Activated CD8-positive, alpha-beta memory T cell treated with anti-CD3 and anti-CD28 coated beads, Interleukin-2, amount 50 U/mL, for 24 hours (primary cell): ENCODE results near the gene TSHZ1.

ENCODE experiments used
- DNase-seq: peaks from one replicate; pipeline ENCODE4 v3.0.0-alpha.2; 2020; ENCODE audit errors: extremely low read depth

TSHZ1 gene, protein sequence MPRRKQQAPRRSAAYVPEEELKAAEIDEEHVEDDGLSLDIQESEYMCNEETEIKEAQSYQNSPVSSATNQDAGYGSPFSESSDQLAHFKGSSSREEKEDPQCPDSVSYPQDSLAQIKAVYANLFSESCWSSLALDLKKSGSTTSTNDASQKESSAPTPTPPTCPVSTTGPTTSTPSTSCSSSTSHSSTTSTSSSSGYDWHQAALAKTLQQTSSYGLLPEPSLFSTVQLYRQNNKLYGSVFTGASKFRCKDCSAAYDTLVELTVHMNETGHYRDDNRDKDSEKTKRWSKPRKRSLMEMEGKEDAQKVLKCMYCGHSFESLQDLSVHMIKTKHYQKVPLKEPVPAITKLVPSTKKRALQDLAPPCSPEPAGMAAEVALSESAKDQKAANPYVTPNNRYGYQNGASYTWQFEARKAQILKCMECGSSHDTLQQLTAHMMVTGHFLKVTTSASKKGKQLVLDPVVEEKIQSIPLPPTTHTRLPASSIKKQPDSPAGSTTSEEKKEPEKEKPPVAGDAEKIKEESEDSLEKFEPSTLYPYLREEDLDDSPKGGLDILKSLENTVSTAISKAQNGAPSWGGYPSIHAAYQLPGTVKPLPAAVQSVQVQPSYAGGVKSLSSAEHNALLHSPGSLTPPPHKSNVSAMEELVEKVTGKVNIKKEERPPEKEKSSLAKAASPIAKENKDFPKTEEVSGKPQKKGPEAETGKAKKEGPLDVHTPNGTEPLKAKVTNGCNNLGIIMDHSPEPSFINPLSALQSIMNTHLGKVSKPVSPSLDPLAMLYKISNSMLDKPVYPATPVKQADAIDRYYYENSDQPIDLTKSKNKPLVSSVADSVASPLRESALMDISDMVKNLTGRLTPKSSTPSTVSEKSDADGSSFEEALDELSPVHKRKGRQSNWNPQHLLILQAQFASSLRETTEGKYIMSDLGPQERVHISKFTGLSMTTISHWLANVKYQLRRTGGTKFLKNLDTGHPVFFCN (N-terminal part only)

DNA sequence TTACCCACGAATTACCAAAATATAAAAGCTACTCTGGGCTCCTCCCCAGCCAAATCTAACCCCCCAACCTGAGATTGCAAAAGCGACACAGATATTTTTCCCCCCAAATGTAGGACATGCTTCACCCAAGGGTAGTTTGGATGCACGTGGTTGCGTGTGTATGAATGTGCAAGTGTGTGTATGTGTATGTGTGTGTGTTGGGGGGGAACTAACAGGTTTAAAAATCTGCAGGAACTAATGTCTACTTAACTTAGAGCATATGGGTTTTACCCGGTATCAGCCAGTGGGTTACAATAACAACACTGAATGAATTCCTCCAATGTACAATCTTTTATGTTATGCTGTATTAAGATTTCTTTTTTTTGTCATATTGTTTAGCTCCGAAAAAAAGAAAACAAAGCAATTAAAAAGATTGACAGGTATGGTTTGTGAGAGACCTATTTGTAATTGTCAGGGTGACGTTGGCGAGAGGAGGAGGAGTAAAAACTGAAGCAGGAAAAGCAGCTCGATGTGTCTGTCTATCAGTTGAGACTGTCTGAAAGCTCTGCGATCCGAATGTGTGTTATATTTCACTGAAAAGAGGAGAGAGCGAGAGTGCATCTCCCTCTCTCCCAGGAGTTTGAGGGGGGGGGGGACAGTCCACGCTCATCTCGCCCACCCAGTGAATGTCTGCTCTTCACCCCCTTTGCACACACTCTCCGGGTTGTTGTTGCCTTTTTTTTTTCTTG lies at the start of gene TSHZ1:
TSHZ1 (plus strand) TSS at position 524 of the 728 bp plus-strand sequence. CDS start 1,080 bp downstream, outside the sequence.
- no peak for DNase-seq

DNA sequence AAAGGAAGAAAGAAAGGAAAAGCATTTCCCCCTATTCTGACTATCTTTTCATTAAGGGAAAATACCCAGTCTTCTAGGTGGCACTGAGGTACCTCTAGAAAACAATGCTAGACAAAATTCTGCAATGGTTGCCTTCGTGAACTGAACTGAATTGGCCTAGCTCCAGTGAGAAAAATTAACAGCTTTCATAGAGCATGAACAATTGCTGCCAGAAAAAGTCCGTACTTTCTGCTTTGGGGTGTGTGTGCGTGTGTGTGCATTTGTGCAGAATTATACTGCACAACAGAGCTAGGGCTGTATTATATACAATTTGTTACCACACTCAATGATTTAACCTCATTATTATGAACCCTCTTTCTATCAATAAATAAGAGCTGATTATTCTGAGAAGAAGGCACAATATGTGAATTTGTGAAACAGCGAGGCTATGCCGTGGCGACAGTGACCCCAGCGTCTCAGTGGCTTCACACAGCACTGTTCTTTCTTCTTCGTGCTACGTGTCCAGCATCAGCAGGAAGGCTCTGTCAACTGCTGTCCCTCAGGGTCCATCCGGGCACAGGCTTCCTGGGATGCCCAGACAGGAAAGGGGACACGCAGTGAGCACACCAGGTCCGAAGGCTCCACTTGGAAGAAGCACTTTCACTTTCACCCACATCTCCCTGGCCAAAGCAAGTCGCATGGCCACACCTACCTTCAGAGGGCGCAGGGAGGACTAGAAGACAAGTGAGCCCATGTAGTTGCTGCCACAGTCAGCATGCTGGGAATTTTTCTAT lies 49.2 kb upstream of the TSHZ1 start:
- no peak for DNase-seq

DNA sequence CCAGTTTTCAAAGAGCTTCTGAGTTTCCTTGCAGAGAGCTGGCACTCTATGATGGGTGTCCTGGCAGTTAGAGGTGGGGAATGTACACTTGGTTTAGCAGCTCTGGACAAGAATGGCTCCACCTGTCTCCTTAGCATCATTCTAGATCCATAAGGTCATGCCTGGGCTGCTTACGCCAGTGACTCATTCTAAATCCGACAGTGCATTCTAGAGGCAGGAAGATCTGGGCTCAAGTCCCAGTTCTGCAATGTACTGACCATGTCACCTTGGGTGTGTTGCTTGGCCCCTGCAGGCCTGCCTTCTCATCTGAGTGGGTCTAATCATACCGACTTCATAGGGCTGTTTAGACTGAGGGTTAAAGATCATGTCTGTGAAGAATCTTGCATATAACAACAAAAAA lies 48.1 kb upstream of the TSHZ1 start:
- DNase-seq, result no peak

DNA sequence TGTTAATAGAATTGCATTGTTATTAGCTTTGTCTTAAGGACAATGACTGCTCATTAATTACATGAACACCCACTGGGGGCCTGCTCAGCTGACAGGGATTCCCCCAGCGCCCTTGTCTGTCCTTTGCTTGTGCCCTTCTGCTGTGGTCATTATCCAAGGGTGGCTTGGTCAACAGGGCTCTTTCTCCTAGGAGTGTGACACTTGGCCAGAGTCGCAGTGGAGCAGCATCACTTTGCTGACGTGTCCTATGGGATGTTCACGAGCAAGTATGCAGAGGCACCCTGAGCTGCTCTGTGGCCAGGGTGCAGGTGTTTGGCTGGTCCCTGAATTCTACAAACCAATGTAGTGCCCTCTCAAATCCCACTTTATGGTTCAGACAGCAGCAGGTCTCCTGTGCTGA lies 47.6 kb upstream of the TSHZ1 start:
- no peak for DNase-seq

DNA sequence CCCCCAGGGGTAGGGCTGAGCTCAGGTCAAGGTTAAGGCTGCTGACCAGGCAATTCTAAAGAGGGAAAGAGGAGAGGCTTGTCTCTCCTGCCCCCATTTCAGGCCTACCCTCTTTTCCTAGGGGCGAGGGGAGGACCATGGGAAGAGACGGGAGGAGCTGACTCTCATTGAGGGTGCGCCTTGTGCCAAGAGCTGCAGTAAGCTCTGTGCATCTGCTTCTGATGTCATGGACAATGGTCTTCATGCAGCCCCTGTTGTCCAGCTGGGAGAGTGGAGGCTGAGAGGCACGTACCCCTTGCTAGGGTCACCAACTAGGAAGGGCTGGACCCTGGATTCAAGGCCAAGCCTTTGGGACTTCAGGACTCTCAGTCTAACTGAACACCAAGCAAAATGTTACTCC lies 46.9 kb upstream of the TSHZ1 start:
- no peak for DNase-seq

DNA sequence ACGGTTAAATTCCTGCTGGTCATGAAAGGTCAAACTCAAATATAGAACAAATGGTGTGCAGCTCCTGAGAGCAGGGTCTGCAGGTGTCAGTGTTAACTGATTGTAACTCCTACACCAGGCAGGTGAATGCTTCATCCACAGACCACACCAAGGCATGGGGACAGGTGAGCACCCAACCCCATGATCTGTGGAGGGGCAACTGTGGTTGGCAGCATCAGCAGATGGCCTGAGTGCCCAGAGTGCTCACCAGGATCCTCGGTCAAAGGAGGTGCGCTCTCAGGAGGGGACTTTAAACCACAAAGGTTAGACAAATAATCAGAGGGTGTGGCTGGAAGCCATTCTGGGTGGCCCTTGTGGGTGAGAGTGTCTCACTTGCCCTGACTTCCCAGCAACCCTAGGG lies 46.1 kb upstream of the TSHZ1 start:
- DNase-seq, result no peak

DNA sequence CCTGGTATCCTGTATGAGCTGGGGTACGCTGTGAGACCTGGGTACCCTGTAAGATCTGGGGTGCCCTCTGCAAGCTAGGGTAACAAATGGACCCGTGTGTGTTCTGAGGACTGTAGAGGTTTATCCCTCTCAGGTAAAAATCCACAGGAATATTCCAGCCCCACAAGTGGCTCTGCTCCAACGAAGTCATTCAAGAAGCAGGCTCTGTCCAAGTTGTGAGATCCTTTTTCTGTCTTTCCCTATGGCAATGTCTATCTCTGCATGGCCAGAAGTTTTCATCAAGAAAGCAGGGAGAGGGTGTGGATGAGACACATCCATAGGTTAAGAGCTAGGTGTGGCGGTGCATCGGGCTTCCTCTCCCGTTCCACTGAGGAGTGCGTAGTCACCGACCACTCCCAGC lies 44.7 kb upstream of the TSHZ1 start:
- no peak for DNase-seq

DNA sequence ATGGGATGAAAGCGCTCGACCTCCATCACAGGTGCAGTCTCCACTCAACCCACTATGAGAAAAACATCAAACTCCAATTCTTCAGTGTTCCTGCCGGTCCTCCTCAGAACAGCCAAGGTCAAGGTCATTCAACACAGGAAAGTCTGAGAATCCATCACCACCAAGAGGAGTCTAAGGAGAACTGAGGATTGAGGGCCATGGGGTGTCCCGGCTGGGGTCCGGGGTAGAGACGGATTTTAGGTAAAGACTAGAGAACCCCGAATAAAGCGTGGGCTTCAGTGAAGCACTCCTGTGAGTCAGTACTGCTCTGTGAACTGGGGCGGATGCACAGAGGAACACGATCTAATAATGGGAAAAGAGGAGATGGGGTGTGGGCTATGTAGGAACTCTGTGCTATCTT lies 43.5 kb upstream of the TSHZ1 start:
- no peak for DNase-seq

DNA sequence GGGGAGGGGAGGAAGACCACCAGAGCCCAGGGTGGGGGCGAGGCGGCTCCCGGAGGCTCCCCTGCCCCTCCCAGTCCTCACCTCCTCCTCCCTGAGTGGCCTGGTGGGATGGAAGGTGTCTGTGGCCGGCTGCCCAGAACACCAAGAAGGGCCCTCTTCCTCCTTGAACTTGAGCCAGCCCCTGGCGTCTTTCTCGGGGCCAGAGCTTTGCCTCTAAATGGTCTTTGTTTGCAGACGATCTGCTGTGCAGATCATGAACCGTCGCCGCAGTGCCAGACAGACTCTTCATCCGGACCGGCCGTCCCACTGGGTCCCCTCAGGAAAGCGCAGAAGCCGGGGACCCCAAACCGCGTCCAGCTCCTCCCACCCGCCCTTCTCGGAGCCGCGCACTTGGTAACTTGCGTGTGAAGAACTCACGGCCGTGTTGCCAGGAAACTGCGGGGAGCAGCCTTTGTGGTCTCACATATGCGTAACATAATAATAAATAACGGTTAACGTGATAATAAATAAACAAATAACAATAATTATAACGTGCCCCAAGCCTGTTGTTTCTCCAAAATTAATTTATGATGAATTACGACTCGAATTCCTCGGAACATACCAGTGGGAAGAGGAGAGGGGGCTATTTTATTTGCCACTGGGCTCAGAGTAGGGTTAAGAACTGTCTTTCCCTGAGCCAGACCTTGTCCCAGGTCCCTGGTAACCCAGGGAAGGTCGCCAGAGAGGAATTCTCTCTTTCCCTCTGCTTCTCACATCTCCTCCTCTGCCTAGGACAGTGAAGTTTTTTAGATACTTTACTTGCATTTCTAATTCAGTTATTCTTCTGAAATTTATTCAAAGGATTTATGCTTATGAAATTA lies 42.6 kb upstream of the TSHZ1 start:
- no peak for DNase-seq

DNA sequence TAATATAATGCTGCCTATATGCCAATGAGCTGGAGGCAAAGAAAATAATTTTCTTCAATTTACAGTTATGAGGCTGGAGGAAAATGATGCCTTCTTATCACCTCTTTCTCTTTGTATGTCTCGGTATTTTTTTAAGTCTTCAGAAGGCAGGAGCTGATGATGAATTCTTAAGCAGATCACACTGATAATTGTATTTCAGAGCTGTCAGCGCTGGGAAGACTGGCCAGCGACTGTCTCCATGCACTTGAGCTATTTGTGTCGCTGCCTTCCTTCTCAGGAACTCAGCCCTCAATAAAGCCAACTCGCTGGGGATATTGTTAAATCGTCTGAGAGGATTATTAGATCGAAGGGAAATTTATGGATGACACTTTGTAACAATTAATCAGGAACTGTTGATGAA lies 42.0 kb upstream of the TSHZ1 start:
- no peak for DNase-seq

DNA sequence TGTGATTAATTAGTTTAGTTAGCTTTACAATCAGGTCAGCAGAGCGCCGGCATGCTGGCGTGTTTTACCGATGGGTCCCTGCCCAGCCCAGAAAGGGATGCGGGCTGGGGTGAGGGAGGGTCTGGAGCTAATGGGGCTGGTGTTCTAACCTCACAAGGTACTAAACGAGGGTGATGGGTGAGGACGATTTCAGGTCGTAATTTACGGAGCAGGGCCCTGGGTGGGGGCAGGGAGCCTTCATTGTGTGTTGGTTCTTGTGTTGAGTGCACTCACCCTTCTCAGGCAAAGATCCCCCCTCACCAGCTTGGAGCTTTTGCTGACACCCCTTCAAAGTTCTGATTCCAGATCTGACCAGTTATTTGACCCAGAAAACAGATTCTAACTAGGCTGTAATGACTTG lies 41.2 kb upstream of the TSHZ1 start:
- no peak for DNase-seq

DNA sequence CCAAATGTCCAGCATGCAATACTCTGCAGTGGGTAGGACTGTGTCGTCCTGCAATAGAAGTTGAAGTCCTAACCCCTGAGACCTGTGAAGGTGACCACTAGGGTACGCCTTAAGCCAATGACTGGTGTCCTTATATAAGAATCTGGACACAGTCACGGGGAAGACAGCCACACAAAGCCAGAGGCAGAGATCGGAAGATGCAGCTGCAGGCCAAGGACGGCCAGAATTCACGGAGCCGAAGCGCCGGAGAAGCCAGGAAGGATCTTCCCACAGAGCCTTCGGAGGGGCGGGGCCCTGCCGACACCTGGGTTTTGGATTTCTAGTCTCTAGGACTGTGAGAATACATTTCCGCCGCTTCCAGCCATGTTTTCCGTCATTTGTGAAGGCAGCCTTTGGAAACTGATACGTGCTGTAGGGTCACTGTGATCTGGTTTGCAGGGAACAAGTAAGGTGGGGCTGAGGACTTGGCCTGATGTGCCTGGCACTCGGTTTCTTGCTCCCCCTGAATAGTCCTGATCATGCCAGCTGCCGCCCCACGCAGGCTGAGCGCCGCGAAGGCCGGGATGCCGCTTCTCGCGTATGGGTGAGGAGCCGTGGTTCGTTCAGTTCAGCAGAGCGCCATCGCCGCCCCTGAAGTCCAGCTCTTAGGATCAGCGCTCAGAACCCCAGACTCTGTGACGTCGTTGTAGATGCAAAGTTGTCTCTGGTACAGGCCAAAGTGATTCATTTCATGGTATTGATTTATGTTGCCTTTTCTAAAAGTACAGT lies 40.4 kb upstream of the TSHZ1 start:
- DNase-seq, result no peak

DNA sequence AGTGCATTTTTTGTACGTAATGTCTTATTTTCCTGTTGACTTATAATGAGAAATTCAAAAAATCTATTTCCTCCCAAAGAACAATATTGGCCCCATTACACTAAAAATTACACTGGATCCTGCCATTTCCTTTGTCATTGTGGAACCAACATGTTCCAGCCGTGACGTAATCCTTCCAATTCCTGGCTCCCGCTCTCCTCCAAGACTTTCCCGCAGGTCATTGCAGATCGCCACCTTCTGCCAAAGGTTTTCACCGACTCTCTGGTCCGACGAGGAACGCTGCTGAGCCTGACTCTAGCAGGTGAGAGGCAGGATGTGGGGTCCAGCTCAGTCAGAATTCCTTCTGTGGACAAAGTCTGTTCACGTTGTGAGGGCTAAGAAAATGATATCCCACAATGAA lies 39.7 kb upstream of the TSHZ1 start:
- DNase-seq, result no peak

DNA sequence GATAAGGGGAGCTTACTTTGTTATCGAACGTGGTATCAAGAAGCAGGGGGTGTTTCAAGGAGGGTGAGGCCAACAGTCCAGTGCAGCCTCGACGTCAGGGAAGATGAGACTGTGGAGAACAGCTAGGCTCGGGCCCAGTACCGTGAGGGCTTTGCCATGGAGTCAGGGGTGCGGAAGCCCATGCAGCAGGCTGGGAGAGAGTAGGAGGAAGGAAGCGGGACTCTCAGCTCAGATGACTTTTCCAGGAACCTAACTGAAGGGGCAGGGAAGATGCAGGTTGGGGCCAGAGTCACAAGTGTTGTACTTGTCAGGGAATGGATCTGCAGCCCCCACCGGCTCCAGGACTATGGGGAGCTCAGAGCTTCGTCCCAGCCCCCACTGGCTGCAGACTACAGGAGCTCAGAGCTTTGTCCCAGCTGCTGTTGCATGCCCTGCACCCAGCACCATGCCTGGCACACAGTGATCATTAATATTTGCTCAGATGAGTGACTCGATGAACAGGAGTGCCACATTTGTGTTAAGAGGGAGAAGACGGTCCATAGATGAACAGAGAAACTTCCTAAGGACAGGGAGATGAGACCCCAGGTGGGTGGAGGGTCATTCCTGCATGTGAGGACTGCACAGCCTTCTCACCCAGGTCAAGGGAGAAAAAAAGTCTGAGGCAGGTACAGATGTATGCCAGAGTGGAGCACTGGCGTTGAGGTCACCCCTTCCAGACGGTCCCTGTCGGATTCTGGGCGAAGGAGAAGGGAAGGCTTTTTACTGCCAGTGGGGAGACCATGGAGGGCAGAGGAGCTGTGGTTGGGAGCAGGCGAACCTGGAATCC lies 38.1 kb upstream of the TSHZ1 start:
- no peak for DNase-seq

DNA sequence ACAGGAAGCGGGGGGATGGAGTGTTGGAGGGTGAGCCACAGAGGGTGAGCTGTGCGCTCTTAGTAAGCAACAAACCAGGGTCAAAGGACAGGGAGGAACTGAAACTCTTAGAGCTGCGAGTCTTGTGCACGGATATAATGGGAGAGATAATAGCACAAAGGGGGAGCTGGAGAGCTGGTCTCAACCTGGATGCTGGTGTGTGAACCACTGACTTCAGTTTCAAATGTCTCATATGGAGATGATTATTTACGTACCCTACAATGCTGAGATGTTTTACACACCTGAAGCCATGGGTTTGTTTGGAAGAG lies 37.5 kb upstream of the TSHZ1 start:
- no peak for DNase-seq

DNA sequence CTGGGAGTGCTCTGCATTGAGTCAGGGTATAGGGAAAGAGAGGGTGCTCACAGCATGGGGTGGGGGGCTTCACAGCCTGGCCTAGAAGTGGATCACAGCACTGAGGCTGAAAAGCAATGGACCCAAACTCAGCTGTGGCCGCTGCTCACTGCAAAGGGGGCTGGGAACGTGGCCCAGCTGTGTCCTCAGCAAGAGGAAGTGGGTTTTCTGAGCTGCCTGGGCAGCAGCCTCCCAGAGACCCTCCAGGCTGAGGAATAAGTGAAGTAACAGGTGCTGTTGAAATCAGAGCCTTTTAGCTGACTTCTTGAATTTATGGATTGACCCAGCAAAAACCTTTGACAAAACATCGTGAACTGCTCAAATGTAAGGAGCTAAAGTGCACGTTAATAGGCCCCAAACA lies 36.9 kb upstream of the TSHZ1 start:
- no peak for DNase-seq

DNA sequence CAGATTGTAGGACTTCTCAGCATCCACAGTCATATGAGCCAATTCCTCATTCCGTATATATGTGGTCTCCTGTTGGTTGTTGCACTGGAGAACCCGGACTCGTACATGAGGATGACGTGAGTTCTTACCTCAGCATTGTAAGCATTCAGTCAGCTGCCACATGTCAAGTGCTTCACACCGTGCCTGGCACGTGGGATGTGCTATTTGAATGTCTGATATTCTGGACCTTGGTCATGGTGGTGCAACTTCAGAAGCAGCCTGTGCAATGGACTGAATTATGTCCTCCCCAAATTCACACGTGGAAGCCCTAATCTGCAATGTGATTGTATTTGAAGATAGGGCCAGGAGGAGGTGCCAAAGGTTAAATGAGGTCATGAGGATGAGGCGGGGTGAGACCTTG lies 33.7 kb upstream of the TSHZ1 start:
- DNase-seq, result no peak

DNA sequence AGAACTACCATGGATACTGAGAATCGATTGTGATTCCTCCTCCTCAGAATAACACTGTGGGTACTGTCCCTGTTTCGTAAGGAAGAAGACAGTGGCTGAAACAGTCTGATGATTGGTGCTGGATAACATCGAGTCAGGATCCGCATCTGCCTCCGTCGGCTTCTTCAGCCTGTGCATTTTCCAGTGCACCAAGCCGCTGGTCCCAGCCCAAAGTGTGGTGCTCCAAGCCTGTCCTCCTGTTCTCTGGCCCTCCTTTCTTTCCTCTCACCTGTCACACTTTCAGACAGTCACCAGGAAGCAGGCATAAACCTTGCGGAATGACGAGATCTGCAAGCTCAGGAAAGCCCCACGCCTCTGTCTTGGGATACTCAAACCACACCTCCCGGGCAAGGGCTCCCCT lies 32.2 kb upstream of the TSHZ1 start:
- DNase-seq, result no peak
